BE2C (cell line): ENCODE data around the gene GABBR1.

Experiments used
- DNase-seq: peaks from one replicate; pipeline ENCODE4 v3.0.0-alpha.2; 2020
- H3K27me3 ChIP-seq: fragments of 250-450 bp; sonication (Bioruptor Pico); 2 replicates; pipeline ENCODE4 v1.5.1; 2020; ENCODE audit warnings: mild to moderate bottlenecking
- H3K36me3 ChIP-seq: fragments of 250-450 bp; sonication (Bioruptor Pico); 2 replicates; pipeline ENCODE4 v1.5.1; 2020; ENCODE audit warnings: mild to moderate bottlenecking
- H3K4me1 ChIP-seq: fragments of 250-450 bp; sonication (Bioruptor Pico); 2 replicates; pipeline ENCODE4 v1.5.1; 2020
- H3K4me3 ChIP-seq: 2 replicates; pipeline ENCODE4 v1.5.1; 2011; ENCODE audit warnings: low read depth, low read length
- H3K9me3 ChIP-seq: fragments of 250-450 bp; sonication (Bioruptor Pico); 2 replicates; pipeline ENCODE4 v1.5.1; 2020
- CTCF ChIP-seq: IDR thresholded peaks from 2 replicates; pipeline ENCODE4 v1.5.1; 2012; ENCODE audit warnings: mild to moderate bottlenecking, low read depth, low read length

GABBR1 gene

GRCh38 chr6:29576056-29576455 is 56.9 kb downstream of the GABBR1 start:
- no peak for TF ChIP-seq CTCF
- H3K36me3 ChIP-seq = no peaks in the 10 kb centered on the region

DNA sequence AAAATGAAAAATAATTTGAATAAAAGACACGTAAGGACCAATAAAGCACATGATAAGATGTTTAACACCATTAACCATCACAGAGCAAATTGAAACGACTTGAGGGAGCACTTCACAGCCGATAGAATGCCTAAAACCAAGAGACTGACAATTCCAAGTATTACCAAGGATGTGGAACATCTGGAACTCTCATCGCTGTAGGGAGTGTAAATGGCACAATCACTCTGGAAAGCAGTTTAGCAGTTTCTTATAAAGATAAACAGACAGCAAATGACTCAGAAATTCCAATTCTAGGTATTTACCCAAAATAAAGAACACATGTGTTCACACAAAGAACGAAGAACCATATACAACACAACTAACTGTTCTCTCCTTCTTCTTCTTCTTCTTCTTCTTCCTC is 65.0 kb downstream of the GABBR1 start:
- DNase-seq = no peak
- no peak for TF ChIP-seq CTCF
- Histone ChIP-seq H3K4me3 (no peak overlapping the region), H3K4me1 (no peaks in the 10 kb centered on the region), H3K36me3 (no peaks in the 10 kb centered on the region), H3K27me3 (peaks cover 17% of the 10 kb centered on the region), H3K9me3 (no peaks in the 10 kb centered on the region)

More at GRCh38 chr6:29576056-29576455, 56.9 kb downstream of the GABBR1 start:
- peaks cover 5% of the 10 kb centered on the region for H3K27me3 ChIP-seq
- no peaks in the 10 kb centered on the region for H3K9me3 ChIP-seq
- no peaks in the 10 kb centered on the region for H3K4me1 ChIP-seq
- DNase-seq = no peak
- H3K4me3 ChIP-seq = no peak overlapping the region

DNA sequence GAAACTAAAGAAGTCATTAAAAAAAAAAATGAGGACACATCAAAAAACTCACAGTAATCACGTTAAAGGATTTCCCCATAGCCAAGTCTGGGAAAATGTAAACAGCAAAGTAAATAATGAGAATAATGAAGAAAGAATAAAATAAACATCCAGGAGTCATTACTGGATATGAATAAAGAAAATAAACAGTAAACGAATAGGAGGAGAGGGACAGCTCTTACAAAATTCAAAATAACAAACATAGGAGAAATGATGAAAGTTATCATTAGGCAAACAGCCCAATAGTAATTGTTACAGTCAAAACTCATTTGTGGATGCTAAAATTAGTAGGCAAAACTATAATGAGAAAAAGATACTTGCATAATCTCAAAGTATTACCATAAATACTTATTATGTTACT is 65.4 kb downstream of the GABBR1 start:
- no peaks in the 10 kb centered on the region for H3K4me1 ChIP-seq
- H3K9me3 ChIP-seq = no peaks in the 10 kb centered on the region
- no peak for TF ChIP-seq CTCF
- H3K27me3 ChIP-seq = peaks cover 17% of the 10 kb centered on the region
- H3K4me3 ChIP-seq = no peak overlapping the region
- H3K36me3 ChIP-seq = no peaks in the 10 kb centered on the region
- no peak for DNase-seq

GRCh38 chr6:29566856-29567255 is 66.1 kb downstream of the GABBR1 start:
- no peaks in the 10 kb centered on the region for H3K9me3 ChIP-seq
- DNase-seq = no peak
- H3K4me1 ChIP-seq = no peaks in the 10 kb centered on the region
- no peak overlapping the region for H3K4me3 ChIP-seq
- H3K27me3 ChIP-seq = peaks cover 17% of the 10 kb centered on the region
- no peaks in the 10 kb centered on the region for H3K36me3 ChIP-seq
- no peak for TF ChIP-seq CTCF

- TF ChIP-seq CTCF = no peak
- H3K9me3 ChIP-seq = no peaks in the 10 kb centered on the region
- no peak overlapping the region for H3K4me3 ChIP-seq
- H3K36me3 ChIP-seq = no peaks in the 10 kb centered on the region
- no peaks in the 10 kb centered on the region for H3K4me1 ChIP-seq
- no peak for DNase-seq
- peaks cover 17% of the 10 kb centered on the region for H3K27me3 ChIP-seq
These were observed 68.1 kb downstream of the GABBR1 start for GRCh38 chr6:29564875-29565274.

- peaks cover 17% of the 10 kb centered on the region for H3K27me3 ChIP-seq
- no peak for TF ChIP-seq CTCF
- no peaks in the 10 kb centered on the region for H3K4me1 ChIP-seq
- no peak for DNase-seq
- no peaks in the 10 kb centered on the region for H3K36me3 ChIP-seq
- no peaks in the 10 kb centered on the region for H3K9me3 ChIP-seq
- H3K4me3 ChIP-seq = no peak overlapping the region
These were observed 69.5 kb downstream of the GABBR1 start for GRCh38 chr6:29563435-29563965.
